Measurements from ENCODE around the gene SUPT5H.
"Not testable (repeated sequence)": the region's sequence is repeated elsewhere in the genome, so short reads cannot be mapped to it uniquely, and the experiment has no call there.

The SUPT5H gene

DNA sequence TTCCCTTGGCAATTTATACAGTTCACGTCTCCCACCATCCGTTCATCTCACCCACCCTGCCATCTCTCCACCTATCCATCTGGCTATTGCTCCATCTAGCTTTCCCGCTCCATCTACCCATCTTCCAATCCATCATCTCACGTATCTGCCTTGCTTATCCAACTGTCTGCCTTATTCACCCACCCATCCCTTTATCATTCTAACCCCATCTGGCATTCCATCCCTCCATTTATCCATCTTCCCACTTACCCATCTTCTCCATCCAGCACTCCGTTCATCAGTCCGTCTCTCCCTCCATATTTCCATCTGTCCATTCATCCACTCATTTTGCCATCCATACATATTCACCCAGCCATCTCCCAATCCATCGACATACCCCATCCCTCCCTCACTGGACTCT is 19.6 kb upstream of the SUPT5H start:
- DNase-seq (ENCODE audit: low read depth in 2 of 2): no peak

- DNase-seq (ENCODE audit: low read depth in 2 of 2): no peak
Measured at GRCh38 chr19:39426170-39426569, 19.2 kb upstream of the SUPT5H start.

DNA sequence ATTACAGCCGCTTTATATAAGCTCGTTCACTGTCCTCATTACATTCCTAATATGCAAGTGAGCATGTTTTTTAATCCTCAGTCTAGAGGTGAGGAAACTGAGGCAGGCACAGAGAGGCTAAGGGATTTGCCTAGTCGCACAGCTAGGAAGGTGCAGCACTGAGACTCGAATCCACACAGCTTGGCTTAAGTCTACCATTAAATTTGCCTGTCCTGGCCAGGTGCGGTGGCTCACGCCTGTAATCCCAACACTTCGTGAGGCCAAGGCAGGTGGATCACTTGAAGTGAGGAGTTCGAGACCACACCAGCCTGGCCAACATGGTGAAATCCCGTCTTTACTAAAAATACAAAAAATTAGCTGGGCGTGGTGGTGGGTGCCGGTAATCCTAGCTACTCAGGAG is 17.7 kb upstream of the SUPT5H start:
- no peak for DNase-seq (ENCODE audit: low read depth in 2 of 2)

GRCh38 chr19:39428283-39429112 is 16.9 kb upstream of the SUPT5H start:
- DNase-seq (ENCODE audit: low read depth in 2 of 2): no peak

GRCh38 chr19:39430675-39431593 is 14.4 kb upstream of the SUPT5H start:
- DNase-seq (ENCODE audit: low read depth in 2 of 2): peak; percentile 42 to 73

- DNase-seq (ENCODE audit: low read depth in 2 of 2): no peak
Measured at GRCh38 chr19:39432677-39433025, 12.7 kb upstream of the SUPT5H start.

- no peak for DNase-seq (ENCODE audit: low read depth in 2 of 2)
Measured at GRCh38 chr19:39433480-39434079, 11.8 kb upstream of the SUPT5H start.

DNA sequence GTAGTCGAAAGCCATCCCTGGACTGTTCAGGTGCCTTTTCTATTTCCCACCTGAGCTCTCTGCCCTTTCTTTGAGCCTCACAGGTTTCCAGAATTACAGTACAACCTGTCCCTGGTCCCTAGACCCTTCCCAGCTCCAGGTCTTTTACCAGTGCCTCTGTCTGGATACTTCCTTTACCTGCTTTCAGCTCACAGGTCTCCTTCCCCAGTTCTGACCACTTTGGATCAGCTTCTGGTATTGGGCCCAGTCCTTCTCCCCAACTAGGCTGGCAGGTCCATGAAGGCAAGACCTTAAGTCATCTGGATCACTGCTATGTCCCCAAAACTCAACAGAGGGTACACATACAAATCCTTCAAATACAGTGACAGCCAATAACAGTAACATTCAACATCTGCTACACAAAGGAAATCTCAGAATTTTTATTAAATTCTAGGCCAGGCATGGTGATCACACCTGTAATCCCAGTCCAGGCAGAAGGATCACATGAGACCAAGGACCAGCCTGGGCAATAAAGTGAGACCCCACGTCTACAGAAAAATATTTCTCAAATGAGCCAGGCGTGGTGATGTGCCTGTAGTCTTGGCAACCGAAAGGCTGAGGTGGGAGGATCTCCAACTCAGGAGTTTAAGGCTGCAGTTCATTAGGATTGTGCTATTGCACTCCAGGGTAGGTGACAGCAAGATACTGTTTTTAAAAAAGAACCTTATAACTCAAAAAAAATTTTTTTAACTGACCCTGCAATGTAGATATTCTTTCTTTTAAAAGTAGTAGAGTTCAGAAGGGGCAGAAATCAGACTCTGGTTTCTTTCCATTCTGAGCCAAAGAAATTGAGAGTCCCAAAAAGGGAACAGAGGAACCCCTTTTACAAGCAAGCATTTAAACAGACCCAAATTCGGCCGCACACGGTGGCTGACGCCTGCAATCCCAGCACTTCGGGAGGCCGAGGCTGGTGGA is 11.0 kb upstream of the SUPT5H start:
- DNase-seq (ENCODE audit: low read depth in 2 of 2): no peak

DNA sequence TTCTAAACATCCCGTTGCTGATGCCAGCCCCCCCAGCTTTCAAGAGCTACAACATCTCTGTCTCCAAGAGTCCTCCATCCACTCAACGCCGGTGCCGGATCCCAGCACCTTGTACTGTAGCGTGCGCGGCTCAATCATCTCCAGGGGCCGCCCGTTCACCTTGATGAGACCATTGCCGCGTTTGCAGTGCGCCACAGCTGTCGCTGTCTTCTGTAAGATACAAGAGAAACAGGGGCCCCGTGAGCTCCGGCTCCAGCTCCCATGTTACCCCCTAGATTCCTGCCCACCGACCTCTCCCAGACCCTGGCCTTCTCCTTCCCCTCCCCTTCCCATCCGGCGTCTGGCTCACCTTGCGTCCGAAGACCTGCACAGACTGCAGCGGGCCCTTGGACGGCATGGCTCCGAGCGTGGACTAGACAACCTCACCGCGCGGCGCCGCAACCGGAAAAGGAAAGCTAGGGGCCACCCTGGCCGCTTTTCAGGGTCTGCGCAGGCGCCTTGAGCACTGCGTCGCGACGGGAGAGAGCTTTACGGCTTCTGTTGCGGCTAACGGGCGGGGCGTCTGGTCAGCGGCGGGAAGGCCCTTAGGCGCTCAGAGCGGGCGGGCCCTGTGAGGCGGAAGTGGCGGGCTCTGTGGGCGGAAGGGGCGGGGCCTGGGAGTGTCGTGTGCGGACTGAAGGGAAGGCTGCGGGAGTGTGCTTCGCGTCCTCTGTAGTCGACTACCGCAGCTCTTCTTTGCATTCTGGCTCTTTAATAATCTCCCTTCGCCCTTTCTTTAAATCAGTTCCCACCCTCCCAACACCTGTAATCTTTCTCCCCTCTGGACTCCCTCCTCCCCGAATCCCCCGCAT is 9.7 kb upstream of the SUPT5H start, which contains the start of gene RPS16:
Gene RPS16, minus strand, starts transcription at position 451 of the 851 bp plus-strand sequence. Its CDS starts 54 bp downstream, at position 397.
- DNase-seq (ENCODE audit: low read depth in 2 of 2): peak; percentile 99 to 100

- DNase-seq (ENCODE audit: low read depth in 2 of 2): no peak
Measured at GRCh38 chr19:39436350-39436716, 9.0 kb upstream of the SUPT5H start.

DNA sequence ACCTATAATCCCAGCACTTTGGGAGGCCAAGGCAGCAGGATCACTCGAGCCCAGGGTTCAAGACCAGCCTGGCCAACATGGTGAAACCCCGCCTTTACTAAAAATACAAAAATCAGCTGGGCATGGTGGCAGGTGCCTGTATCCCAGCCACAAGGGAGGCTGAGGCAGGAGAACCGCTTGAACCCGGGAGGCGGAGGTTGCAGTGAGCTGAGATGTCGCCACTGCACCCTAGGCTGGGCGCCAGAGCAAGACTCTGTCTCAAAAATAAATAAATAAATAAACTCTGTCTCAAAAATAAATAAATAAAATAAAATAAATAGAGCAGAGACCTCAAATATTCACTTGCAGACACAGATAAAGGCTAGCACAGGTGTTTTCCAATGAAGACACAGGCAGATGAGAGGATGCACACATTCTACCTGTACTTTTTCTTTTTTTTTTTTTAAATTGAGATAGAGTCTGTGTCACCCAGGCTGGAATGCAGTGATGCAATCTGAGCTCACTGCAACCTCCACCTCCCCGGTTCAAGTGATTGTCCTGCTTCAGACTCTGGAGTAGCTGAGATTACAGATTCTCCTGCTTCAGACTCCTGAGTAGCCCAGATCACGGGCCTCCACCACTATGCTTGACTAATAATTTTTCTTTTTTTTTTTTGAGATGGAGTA is 7.0 kb upstream of the SUPT5H start:
- no peak for DNase-seq (ENCODE audit: low read depth in 2 of 2)

- no peak for DNase-seq (ENCODE audit: low read depth in 2 of 2)
Measured at GRCh38 chr19:39444598-39445195, 685 bp upstream of the SUPT5H start.

GRCh38 chr19:39446365-39447084 is 1.1 kb downstream of the SUPT5H start:
- no peak for DNase-seq (ENCODE audit: low read depth in 2 of 2)

DNA sequence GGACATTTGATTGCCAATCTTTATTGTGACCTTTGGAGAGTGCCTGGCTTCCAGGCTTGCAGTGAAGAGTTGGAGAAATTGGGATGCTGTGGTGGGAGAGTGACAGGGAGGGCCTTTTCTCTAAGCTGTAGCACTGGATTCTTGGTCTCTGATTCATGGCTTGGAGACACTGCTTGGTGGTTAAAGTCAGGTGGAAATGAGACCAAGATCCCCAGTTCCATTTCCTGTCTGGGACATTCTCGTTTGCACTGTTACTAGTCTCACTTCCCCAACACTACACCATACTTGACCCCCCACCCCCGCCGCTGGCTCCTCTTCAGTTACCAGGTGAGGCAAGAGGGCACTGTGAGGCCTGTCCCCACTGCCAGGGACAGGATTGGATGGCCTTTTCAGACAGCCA is 2.9 kb downstream of the SUPT5H start:
- peak in 1 of 2 donors; percentile 39 for DNase-seq (ENCODE audit: low read depth in 2 of 2)

DNA sequence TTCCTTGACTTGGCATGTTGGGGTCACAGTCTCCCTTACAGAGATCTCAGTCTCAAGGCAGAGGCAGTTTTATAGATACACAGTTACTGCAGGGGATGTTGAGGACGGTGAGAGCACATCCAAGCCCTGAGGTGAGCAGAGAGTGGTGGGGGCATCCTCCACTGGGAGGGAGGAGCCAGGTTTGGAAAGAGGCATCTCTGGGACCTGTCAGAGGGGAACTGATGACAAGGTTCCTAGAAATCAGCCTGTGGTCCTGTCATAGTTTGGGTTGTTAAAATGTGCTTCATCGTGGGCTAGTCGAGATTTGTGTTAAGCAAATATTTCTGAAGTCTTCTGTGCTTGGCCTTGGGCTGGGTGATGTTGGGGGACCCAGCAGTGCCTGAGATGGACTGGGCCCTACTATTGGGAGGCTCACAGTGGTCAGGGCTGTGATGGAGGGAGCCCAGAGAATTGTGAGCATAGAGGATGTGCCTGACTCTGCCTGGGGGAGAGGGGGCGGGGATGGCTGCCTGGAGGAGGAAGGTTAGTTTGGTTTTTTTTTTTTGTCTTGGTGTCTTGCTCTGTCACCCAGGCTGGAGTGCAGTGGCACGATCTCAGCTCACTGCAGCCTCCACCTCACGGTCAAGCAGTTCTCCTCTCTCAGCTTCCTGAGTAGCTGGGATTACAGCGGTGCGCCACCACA is 3.9 kb downstream of the SUPT5H start:
- DNase-seq (ENCODE audit: low read depth in 2 of 2): no peak

DNA sequence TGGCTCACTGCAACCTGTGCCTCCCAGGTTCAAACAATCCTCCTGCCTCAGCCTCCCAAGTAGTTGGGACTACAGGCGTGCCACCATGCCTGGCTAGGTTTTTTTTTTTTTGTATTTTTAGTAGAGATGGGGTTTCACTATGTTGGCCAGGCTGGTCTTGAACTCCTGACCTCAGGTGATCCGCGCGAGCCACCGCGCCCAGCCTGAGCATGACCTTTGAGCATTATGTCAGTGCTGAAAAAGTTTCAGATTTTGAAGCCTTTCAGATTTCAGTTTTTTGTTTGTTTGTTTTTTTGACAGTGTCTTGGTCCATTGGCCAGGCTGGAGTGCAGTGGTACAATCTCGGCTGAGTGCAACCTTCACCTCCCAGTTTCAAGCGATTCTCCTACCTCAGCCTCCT is 5.9 kb downstream of the SUPT5H start:
- not testable (repeated sequence) for DNase-seq (ENCODE audit: low read depth in 2 of 2)

DNA sequence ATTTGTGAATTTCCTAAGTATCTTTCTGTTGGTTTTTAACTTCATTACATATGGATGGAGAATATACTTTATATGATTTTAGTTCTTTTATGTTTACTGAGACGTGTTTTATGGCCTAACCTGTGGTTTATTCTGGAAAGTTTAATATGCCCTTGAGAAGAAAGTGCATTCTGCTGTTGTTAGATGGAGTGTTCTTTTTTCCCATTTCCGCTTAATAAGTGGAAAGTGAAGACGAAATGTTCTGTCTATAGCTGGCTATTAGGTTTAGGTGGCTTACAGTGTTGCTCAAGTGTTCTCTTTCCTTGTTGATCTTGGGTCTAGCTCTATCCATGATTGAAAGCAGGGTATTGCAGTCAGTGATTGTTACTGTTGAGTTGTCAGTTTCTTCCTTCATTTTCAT is 18.0 kb downstream of the SUPT5H start:
- no peak for DNase-seq (ENCODE audit: low read depth in 2 of 2)
